Measurements from ENCODE around the gene EMP3. TPM values are rescaled to one million over a fixed set of nuclear protein-coding genes. Genes with fewer than 3 reads are reported as not detected.

The EMP3 gene
- total RNA-seq, 4 donors from 2014 or later: 14.0 to 19.3 (median 14.9) TPM

GRCh38 chr19:48340995-48341394 lies 15.6 kb downstream of the EMP3 start:
- H3K27me3 ChIP-seq: no peaks in the 10 kb centered on the region
- no peak overlapping the region for H3K27ac ChIP-seq
- intact Hi-C loops (cut with DNase I): no loop called here
- H3K4me3 ChIP-seq (replicated peaks in 1 of 3): no peak overlapping the region
- H3K9me3 ChIP-seq: no peaks in the 10 kb centered on the region
- DNase-seq: no peak
- no peaks in the 10 kb centered on the region for H3K4me1 ChIP-seq
- no peak for TF ChIP-seq CTCF (IDR thresholded peaks at IDR 0.05)
- no peak for TF ChIP-seq POLR2A (IDR thresholded peaks at IDR 0.05)
- 94 to 98% methylated on average over 8 to 10 of the region's 11 CpGs for WGBS, 2 donors
- H3K36me3 ChIP-seq: no peaks in the 10 kb centered on the region

- Histone ChIP-seq H3K27ac (no peak overlapping the region), H3K9me3 (no peaks in the 10 kb centered on the region), H3K36me3 (no peaks in the 10 kb centered on the region), H3K4me3 (replicated peaks in 1 of 3) (no peak overlapping the region), H3K4me1 (no peaks in the 10 kb centered on the region), H3K27me3 (no peaks in the 10 kb centered on the region)
- intact Hi-C loops (cut with DNase I): no loop called here
- no peak for TF ChIP-seq CTCF (IDR thresholded peaks at IDR 0.05)
- no peak for TF ChIP-seq POLR2A (IDR thresholded peaks at IDR 0.05)
- 92 to 95% methylated on average over 9 to 10 of the region's 10 CpGs for WGBS, 2 donors
- DNase-seq: no peak
Measured at GRCh38 chr19:48341515-48342413, 16.4 kb downstream of the EMP3 start.

- H3K27me3 ChIP-seq: no peaks in the 10 kb centered on the region
- H3K9me3 ChIP-seq: no peaks in the 10 kb centered on the region
- H3K27ac ChIP-seq: no peak overlapping the region
- H3K4me3 ChIP-seq (replicated peaks in 1 of 3): no peak overlapping the region
- 93 to 94% methylated on average over 13 to 19 of the region's 20 CpGs for WGBS, 2 donors
- H3K36me3 ChIP-seq: no peaks in the 10 kb centered on the region
- DNase-seq: no peak
- TF ChIP-seq POLR2A (IDR thresholded peaks at IDR 0.05) (no peak), CTCF (IDR thresholded peaks at IDR 0.05) (no peak)
- intact Hi-C loops (cut with DNase I): no loop called here
- H3K4me1 ChIP-seq: no peaks in the 10 kb centered on the region
Measured at GRCh38 chr19:48342414-48342738, 17.0 kb downstream of the EMP3 start.

GRCh38 chr19:48342841-48343540 lies 17.6 kb downstream of the EMP3 start:
- Histone ChIP-seq H3K27ac (no peak overlapping the region), H3K36me3 (no peaks in the 10 kb centered on the region)
- TF ChIP-seq POLR2A (IDR thresholded peaks at IDR 0.05) (no peak), CTCF (IDR thresholded peaks at IDR 0.05) (no peak)

GRCh38 chr19:48344892-48345291 lies 19.5 kb downstream of the EMP3 start:
- H3K27me3 ChIP-seq: no peaks in the 10 kb centered on the region
- no peak overlapping the region for H3K4me3 ChIP-seq (replicated peaks in 1 of 3)
- no peak overlapping the region for H3K27ac ChIP-seq
- no peak for TF ChIP-seq POLR2A (IDR thresholded peaks at IDR 0.05)
- no peak for TF ChIP-seq CTCF (IDR thresholded peaks at IDR 0.05)
- no peak for DNase-seq
- intact Hi-C loops (cut with DNase I): no loop called here
- H3K9me3 ChIP-seq: no peaks in the 10 kb centered on the region
- WGBS, 2 donors: 98 to 100% methylated on average over 2 to 6 of the region's 6 CpGs
- H3K4me1 ChIP-seq: peaks cover 0 to 6% of the 10 kb centered on the region in 2 donors
- H3K36me3 ChIP-seq: no peaks in the 10 kb centered on the region

More at GRCh38 chr19:48342841-48343540, 17.6 kb downstream of the EMP3 start:
- no peaks in the 10 kb centered on the region for H3K9me3 ChIP-seq
- H3K27me3 ChIP-seq: no peaks in the 10 kb centered on the region
- H3K4me3 ChIP-seq (replicated peaks in 1 of 3): no peak overlapping the region
- WGBS, 2 donors: 94 to 96% methylated on average over 23 of the region's 23 CpGs
- DNase-seq: no peak
- intact Hi-C loops (cut with DNase I): no loop called here
- peaks cover 0 to 2% of the 10 kb centered on the region in 2 donors for H3K4me1 ChIP-seq

All from thyroid gland (tissue), 4 donors.